ENCODE results near the gene ACOT7. TPM values are rescaled to one million over a fixed set of nuclear protein-coding genes. Genes with fewer than 3 reads are reported as not detected.

The ACOT7 gene
- total and polyA plus RNA-seq, 2 experiments from 2014 or later: 167 to 169 TPM

- H3K4me1 Mint-ChIP-seq: peaks cover 20% of the 10 kb centered on the region
- Histone ChIP-seq H3K27ac (ENCODE audit: low read depth) (no peak overlapping the region), H4K20me1 (replicated peaks; ENCODE audit: insufficient read depth) (no peaks in the 10 kb centered on the region), H3K4me1 (ENCODE audit: insufficient read depth) (no peaks in the 10 kb centered on the region), H3K4me3 (no peak overlapping the region), H3K36me3 (ENCODE audit: insufficient read depth) (no peaks in the 10 kb centered on the region), H3K4me2 (no peak overlapping the region), H3K9me2 (ENCODE audit: insufficient read depth) (no peaks in the 10 kb centered on the region), H2AFZ (no peak overlapping the region), H3F3A (replicated peaks; ENCODE audit: low read depth) (no peaks in the 10 kb centered on the region), H3K27me3 (ENCODE audit: insufficient read depth) (peaks cover 6% of the 10 kb centered on the region), H3K79me2 (replicated peaks; ENCODE audit: insufficient read depth) (no peaks in the 10 kb centered on the region)
- peaks cover 28% of the 10 kb centered on the region for H3K27me3 Mint-ChIP-seq (ENCODE audit: insufficient read depth, low read depth, poor library complexity)
- no peak for ATAC-seq
- no peaks in the 10 kb centered on the region for H3K9me3 Mint-ChIP-seq
- H3K36me3 Mint-ChIP-seq (ENCODE audit: low read depth): no peaks in the 10 kb centered on the region
- H3K4me3 Mint-ChIP-seq: no peak overlapping the region
- no peak for DNase-seq (ENCODE audit: low spot score)
- H3K27ac Mint-ChIP-seq: no peak overlapping the region
- TF ChIP-seq CTCF (conservative IDR thresholded peaks at IDR 0.05; ENCODE audit: low read depth in 2 of 2): no peak
- no peak for TF ChIP-seq NANOG (IDR thresholded peaks at IDR 0.05; ENCODE audit: borderline replicate concordance)
- TF ChIP-seq ETS1 (IDR thresholded peaks at IDR 0.05): no peak
- TF ChIP-seq JUNB (IDR thresholded peaks at IDR 0.05; ENCODE audit: unreplicated experiment): no peak
- TF ChIP-seq ZNF331 (CRISPR knock-in tag; IDR thresholded peaks at IDR 0.05; ENCODE audit: low read depth): no peak
- no peak for TF ChIP-seq ZNF114 (CRISPR knock-in tag; IDR thresholded peaks at IDR 0.05)
- no peak for TF ChIP-seq REST (IDR thresholded peaks at IDR 0.05; ENCODE audit: unreplicated experiment)
- no peak for TF ChIP-seq EZH2 (IDR thresholded peaks at IDR 0.05; ENCODE audit: low read depth, unreplicated experiment)
- TF ChIP-seq POLR2AphosphoS5 (IDR thresholded peaks at IDR 0.05; ENCODE audit: low read depth): no peak
- no peak for TF ChIP-seq EZH2phosphoT487 (IDR thresholded peaks at IDR 0.05; ENCODE audit: unreplicated experiment)
- TF ChIP-seq STAT1 (IDR thresholded peaks at IDR 0.05; ENCODE audit: unreplicated experiment): no peak
- TF ChIP-seq CREB1 (CRISPR knock-in tag; IDR thresholded peaks at IDR 0.05; ENCODE audit: low read depth): no peak
- TF ChIP-seq ZNF462 (CRISPR knock-in tag; IDR thresholded peaks at IDR 0.05): no peak
Measured at GRCh38 chr1:6434186-6434585, 40.6 kb upstream of the ACOT7 start.

All from GM23338 (cell line).